ENCODE measurements around the gene AOPEP. TPM values are rescaled to one million over a fixed set of nuclear protein-coding genes. Genes with fewer than 3 reads are reported as not detected.

The AOPEP gene
- total RNA-seq, 1 experiment from 2014 or later: 14.4 TPM

DNA sequence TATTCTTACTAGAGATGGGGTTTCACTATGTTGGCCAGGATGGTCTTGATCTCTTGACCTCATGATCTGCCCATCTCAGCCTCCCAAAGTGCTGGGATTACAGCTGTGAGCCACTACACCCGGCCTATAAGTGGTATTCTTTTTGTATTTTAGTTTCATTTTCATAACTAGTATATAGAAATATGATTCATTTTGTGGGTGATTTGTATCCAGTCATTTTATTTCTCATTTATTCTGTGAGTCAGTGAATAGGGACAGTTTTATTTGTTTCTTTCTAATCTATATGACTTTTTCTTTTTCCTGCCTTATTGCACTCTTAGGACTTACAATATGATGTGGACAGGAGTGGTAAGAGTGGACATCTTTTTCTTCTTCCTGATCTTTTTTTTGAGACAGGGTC, 112.9 kb downstream of the AOPEP start (continued):
- TF ChIP-seq, protein P1, sequence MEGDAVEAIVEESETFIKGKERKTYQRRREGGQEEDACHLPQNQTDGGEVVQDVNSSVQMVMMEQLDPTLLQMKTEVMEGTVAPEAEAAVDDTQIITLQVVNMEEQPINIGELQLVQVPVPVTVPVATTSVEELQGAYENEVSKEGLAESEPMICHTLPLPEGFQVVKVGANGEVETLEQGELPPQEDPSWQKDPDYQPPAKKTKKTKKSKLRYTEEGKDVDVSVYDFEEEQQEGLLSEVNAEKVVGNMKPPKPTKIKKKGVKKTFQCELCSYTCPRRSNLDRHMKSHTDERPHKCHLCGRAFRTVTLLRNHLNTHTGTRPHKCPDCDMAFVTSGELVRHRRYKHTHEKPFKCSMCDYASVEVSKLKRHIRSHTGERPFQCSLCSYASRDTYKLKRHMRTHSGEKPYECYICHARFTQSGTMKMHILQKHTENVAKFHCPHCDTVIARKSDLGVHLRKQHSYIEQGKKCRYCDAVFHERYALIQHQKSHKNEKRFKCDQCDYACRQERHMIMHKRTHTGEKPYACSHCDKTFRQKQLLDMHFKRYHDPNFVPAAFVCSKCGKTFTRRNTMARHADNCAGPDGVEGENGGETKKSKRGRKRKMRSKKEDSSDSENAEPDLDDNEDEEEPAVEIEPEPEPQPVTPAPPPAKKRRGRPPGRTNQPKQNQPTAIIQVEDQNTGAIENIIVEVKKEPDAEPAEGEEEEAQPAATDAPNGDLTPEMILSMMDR (IDR thresholded peaks at IDR 0.05): no peak
- TF ChIP-seq, protein P2, sequence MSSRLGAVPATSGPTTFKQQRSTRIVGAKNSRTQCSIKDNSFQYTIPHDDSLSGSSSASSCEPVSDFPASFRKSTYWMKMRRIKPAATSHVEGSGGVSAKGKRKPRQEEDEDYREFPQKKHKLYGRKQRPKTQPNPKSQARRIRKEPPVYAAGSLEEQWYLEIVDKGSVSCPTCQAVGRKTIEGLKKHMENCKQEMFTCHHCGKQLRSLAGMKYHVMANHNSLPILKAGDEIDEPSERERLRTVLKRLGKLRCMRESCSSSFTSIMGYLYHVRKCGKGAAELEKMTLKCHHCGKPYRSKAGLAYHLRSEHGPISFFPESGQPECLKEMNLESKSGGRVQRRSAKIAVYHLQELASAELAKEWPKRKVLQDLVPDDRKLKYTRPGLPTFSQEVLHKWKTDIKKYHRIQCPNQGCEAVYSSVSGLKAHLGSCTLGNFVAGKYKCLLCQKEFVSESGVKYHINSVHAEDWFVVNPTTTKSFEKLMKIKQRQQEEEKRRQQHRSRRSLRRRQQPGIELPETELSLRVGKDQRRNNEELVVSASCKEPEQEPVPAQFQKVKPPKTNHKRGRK (CRISPR knock-in tag; IDR thresholded peaks at IDR 0.05; ENCODE audit: borderline replicate concordance): no peak
- TF ChIP-seq JUN (CRISPR knock-in tag; IDR thresholded peaks at IDR 0.05): no peak
- no peak for TF ChIP-seq PRRX2 (CRISPR knock-in tag; IDR thresholded peaks at IDR 0.05)
- TF ChIP-seq SMAD3 (CRISPR knock-in tag; IDR thresholded peaks at IDR 0.05; ENCODE audit: borderline replicate concordance): no peak

DNA sequence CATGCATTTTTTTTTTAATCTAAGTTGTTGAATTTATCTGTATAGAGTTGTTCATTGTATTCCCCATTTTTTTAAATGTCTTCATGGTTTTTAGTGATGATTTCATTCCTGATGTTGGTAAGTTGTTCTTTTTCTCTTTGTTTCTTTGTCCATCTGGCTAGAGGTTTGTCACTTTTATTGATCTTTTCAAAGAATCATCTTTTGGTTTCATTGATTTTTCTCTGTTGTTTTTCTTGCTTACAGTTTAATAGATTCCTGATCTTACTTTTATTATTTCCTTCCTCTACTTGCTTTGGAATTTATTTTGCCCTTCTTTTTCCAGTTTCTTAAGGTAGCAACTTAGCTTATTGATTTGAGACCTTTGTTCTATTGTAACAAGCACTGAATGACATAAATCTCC, 114.2 kb downstream of the AOPEP start:
- no peak for DNase-seq (ENCODE audit: low spot score)
- Mint-ChIP-seq H3K4me3 (no peak overlapping the region), H3K36me3 (peaks cover 10% of the 10 kb centered on the region), H3K9me3 (peaks cover 19% of the 10 kb centered on the region), H3K27ac (no peak overlapping the region), H3K27me3 (ENCODE audit: low read depth) (no peaks in the 10 kb centered on the region), H3K4me1 (peaks cover 6% of the 10 kb centered on the region)
- ATAC-seq: no peak
- POLR2A ChIA-PET: no interaction called here
- CTCF ChIA-PET: no interaction called here
- TF ChIP-seq GABPB1 (CRISPR knock-in tag; IDR thresholded peaks at IDR 0.05) (no peak), ZNF423 (CRISPR knock-in tag; IDR thresholded peaks at IDR 0.05) (no peak)
- TF ChIP-seq, protein P3, sequence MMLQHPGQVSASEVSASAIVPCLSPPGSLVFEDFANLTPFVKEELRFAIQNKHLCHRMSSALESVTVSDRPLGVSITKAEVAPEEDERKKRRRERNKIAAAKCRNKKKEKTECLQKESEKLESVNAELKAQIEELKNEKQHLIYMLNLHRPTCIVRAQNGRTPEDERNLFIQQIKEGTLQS (CRISPR knock-in tag; conservative IDR thresholded peaks at IDR 0.05): no peak

DNA sequence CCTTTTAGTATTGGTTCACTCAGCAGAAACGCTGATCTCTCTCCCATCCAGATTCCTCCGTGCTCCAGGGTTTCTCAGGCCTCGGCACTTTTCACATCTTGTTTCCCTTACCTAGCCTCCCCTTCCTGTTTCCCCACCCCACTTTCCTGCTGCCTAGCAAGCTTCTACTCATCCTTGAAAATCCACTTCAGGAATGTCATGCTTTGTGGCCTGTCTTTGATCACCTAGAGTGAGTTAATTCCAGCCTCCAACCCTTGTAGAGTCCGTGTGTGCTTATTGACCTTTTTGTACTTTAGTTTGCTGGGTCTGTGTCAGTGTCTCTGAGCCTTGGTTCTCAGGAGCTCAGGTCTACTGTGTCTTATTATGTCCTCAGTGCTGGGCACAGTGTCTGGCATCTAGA, 116.6 kb downstream of the AOPEP start:
- ATAC-seq: peak; percentile 38; the same call in 1 of the 2 replicates
- H3K27me3 Mint-ChIP-seq (ENCODE audit: low read depth): no peaks in the 10 kb centered on the region
- TF ChIP-seq GRHL2 (CRISPR knock-in tag; IDR thresholded peaks at IDR 0.05; ENCODE audit: insufficient replicate concordance, severe bottlenecking): no peak
- 0 out of 2 replicates have a peak overlapping the region, but pooled peaks have one; percentile 7 for H3K27ac Mint-ChIP-seq
- H3K9me3 Mint-ChIP-seq: peaks cover 9% of the 10 kb centered on the region
- ChIA-PET POLR2A (no interaction called here), CTCF (interaction anchor here (0.6 kb wide), 1 partner anchor 27 kb away, joined by 4 read pairs; no protein-coding TSS in a partner anchor)
- H3K4me3 Mint-ChIP-seq: no peak overlapping the region
- peaks cover 3% of the 10 kb centered on the region for H3K36me3 Mint-ChIP-seq
- peaks cover 6% of the 10 kb centered on the region for H3K4me1 Mint-ChIP-seq
- no peak for DNase-seq (ENCODE audit: low spot score)

DNA sequence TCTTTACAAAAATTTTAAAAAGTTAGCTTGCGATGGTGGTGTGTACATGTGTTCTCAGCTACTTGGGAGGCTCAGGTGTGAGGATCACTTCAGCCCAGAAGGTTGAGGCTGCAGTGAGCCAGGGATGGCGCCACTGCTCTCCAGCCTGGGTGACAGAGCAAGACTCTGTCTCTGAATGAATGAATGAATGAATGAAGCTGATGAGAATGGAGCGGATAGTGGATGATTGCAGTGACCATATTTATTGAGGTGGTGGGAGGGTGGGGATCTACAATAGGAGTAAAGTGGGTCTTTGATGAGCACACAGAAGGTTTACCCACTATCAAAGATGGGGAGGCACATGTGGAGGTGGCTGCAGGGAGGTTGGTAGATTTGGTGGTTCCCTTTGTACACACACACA, 120.2 kb downstream of the AOPEP start:
- Mint-ChIP-seq H3K9me3 (0 out of 2 replicates have a peak, but pooled peaks cover 4% of the 10 kb centered on the region), H3K36me3 (no peaks in the 10 kb centered on the region), H3K4me3 (no peak overlapping the region), H3K27me3 (ENCODE audit: low read depth) (no peaks in the 10 kb centered on the region), H3K4me1 (peaks cover 9% of the 10 kb centered on the region), H3K27ac (no peak overlapping the region)
- CTCF ChIA-PET: no interaction called here
- ATAC-seq (no peak), DNase-seq (ENCODE audit: low spot score) (no peak)
- POLR2A ChIA-PET: interaction anchor here (0.6 kb wide), 1 partner anchor 135 kb away, joined by 3 read pairs; no protein-coding TSS in a partner anchor
- TF ChIP-seq, protein P4, sequence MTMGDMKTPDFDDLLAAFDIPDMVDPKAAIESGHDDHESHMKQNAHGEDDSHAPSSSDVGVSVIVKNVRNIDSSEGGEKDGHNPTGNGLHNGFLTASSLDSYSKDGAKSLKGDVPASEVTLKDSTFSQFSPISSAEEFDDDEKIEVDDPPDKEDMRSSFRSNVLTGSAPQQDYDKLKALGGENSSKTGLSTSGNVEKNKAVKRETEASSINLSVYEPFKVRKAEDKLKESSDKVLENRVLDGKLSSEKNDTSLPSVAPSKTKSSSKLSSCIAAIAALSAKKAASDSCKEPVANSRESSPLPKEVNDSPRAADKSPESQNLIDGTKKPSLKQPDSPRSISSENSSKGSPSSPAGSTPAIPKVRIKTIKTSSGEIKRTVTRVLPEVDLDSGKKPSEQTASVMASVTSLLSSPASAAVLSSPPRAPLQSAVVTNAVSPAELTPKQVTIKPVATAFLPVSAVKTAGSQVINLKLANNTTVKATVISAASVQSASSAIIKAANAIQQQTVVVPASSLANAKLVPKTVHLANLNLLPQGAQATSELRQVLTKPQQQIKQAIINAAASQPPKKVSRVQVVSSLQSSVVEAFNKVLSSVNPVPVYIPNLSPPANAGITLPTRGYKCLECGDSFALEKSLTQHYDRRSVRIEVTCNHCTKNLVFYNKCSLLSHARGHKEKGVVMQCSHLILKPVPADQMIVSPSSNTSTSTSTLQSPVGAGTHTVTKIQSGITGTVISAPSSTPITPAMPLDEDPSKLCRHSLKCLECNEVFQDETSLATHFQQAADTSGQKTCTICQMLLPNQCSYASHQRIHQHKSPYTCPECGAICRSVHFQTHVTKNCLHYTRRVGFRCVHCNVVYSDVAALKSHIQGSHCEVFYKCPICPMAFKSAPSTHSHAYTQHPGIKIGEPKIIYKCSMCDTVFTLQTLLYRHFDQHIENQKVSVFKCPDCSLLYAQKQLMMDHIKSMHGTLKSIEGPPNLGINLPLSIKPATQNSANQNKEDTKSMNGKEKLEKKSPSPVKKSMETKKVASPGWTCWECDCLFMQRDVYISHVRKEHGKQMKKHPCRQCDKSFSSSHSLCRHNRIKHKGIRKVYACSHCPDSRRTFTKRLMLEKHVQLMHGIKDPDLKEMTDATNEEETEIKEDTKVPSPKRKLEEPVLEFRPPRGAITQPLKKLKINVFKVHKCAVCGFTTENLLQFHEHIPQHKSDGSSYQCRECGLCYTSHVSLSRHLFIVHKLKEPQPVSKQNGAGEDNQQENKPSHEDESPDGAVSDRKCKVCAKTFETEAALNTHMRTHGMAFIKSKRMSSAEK (CRISPR knock-in tag; IDR thresholded peaks at IDR 0.05; ENCODE audit: borderline replicate concordance): no peak
- TF ChIP-seq, protein P5, sequence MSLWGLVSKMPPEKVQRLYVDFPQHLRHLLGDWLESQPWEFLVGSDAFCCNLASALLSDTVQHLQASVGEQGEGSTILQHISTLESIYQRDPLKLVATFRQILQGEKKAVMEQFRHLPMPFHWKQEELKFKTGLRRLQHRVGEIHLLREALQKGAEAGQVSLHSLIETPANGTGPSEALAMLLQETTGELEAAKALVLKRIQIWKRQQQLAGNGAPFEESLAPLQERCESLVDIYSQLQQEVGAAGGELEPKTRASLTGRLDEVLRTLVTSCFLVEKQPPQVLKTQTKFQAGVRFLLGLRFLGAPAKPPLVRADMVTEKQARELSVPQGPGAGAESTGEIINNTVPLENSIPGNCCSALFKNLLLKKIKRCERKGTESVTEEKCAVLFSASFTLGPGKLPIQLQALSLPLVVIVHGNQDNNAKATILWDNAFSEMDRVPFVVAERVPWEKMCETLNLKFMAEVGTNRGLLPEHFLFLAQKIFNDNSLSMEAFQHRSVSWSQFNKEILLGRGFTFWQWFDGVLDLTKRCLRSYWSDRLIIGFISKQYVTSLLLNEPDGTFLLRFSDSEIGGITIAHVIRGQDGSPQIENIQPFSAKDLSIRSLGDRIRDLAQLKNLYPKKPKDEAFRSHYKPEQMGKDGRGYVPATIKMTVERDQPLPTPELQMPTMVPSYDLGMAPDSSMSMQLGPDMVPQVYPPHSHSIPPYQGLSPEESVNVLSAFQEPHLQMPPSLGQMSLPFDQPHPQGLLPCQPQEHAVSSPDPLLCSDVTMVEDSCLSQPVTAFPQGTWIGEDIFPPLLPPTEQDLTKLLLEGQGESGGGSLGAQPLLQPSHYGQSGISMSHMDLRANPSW (CRISPR knock-in tag; conservative IDR thresholded peaks at IDR 0.05; ENCODE audit: low read depth): no peak
- TF ChIP-seq, protein P1 (IDR thresholded peaks at IDR 0.05): no peak
- TF ChIP-seq ELF4 (CRISPR knock-in tag; IDR thresholded peaks at IDR 0.05; ENCODE audit: low read depth) (no peak), RELA (CRISPR knock-in tag; IDR thresholded peaks at IDR 0.05; ENCODE audit: borderline replicate concordance) (no peak)

Measured in WTC11 (cell line).